Type B pancreatic cell (in vitro differentiated cells): ENCODE measurements around the gene STON2. TPM values are rescaled to one million over a fixed set of nuclear protein-coding genes. Genes with fewer than 3 reads are reported as not detected.

Experiments used
- DNase-seq: peaks from one replicate; pipeline ENCODE4 v3.0.0; 2021; ENCODE audit warnings: mixed read lengths; ENCODE audit not compliant: unreplicated experiment; ENCODE audit errors: extremely low spot score
- H3K27ac Mint-ChIP-seq: 2 replicates; pipeline ENCODE4 v1.8.0; 2021; ENCODE audit warnings: mild to moderate bottlenecking, mixed read lengths
- H3K27me3 Mint-ChIP-seq: 2 replicates; pipeline ENCODE4 v1.8.0; 2021; ENCODE audit warnings: mixed read lengths
- H3K36me3 Mint-ChIP-seq: 2 replicates; pipeline ENCODE4 v1.8.0; 2021; ENCODE audit warnings: mixed read lengths
- H3K4me1 Mint-ChIP-seq: one replicate; pipeline ENCODE4 v1.8.0; 2021; ENCODE audit warnings: mixed read lengths; ENCODE audit not compliant: unreplicated experiment
- H3K4me3 Mint-ChIP-seq: 2 replicates; pipeline ENCODE4 v1.8.0; 2021; ENCODE audit warnings: mild to moderate bottlenecking, mixed read lengths
- H3K9me3 Mint-ChIP-seq: 2 replicates; pipeline ENCODE4 v1.8.0; 2021; ENCODE audit warnings: mixed read lengths
- total RNA-seq: library from RNA; stranded (reverse); gene quantifications from 2 replicates; pipeline ENCODE4 v1.2.1, GENCODE V29; 2021; ENCODE audit warnings: low replicate concordance
- TF ChIP-seq, protein P1 (sequence below): fragments of 200-600 bp; sonication (generic); conservative IDR thresholded peaks from 2 replicates; pipeline ENCODE4 v1.5.0; 2021; ENCODE audit warnings: antibody characterized with exemption, mild to moderate bottlenecking

The STON2 gene
- total RNA-seq, 1 donor from 2014 or later: 40.4 TPM

- Mint-ChIP-seq H3K27me3 (no peaks in the 10 kb centered on the region), H3K9me3 (no peaks in the 10 kb centered on the region), H3K4me3 (no peak overlapping the region), H3K4me1 (peaks cover 5% of the 10 kb centered on the region), H3K36me3 (peaks cover 16% of the 10 kb centered on the region), H3K27ac (no peak overlapping the region)
- TF ChIP-seq, protein P1, sequence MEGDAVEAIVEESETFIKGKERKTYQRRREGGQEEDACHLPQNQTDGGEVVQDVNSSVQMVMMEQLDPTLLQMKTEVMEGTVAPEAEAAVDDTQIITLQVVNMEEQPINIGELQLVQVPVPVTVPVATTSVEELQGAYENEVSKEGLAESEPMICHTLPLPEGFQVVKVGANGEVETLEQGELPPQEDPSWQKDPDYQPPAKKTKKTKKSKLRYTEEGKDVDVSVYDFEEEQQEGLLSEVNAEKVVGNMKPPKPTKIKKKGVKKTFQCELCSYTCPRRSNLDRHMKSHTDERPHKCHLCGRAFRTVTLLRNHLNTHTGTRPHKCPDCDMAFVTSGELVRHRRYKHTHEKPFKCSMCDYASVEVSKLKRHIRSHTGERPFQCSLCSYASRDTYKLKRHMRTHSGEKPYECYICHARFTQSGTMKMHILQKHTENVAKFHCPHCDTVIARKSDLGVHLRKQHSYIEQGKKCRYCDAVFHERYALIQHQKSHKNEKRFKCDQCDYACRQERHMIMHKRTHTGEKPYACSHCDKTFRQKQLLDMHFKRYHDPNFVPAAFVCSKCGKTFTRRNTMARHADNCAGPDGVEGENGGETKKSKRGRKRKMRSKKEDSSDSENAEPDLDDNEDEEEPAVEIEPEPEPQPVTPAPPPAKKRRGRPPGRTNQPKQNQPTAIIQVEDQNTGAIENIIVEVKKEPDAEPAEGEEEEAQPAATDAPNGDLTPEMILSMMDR: no peak
- no peak for DNase-seq
These were observed 118.8 kb downstream of the STON2 start for GRCh38 chr14:81281332-81281731.

DNA sequence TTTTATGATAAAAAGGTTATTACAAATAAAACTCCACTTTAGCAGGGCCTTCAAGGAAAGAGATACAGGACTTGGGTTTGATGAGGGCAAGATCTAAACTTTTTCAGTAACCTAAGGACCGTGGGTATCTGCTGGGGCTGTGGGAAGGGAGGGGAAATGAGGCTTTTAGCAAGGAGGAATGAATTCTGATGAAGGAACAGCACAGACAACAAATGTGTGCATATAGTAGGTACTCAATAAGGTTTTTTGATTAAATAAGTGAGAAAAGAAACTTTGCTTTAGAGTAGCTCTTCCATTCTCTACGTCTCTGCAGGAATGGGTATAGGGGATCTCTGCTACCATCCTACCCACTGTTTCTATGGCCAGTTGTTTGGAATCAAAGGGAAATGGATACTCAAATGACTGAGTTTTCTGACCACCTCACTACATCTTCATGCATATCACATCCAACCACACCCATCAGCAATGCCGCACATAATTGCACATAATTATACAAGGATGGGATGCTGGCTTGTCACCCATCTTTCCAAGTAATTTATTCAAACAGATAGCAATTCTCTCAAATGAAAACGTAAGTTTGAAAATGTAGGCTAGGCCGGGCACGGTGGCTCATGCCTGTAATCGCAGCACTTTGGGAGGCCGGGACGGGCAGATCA, 119.9 kb downstream of the STON2 start:
- DNase-seq: no peak
- Mint-ChIP-seq H3K36me3 (peaks cover 15% of the 10 kb centered on the region), H3K4me3 (no peak overlapping the region), H3K4me1 (peaks cover 16% of the 10 kb centered on the region), H3K27ac (no peak overlapping the region), H3K27me3 (no peaks in the 10 kb centered on the region), H3K9me3 (no peaks in the 10 kb centered on the region)
- TF ChIP-seq, protein P1: no peak

- no peaks in the 10 kb centered on the region for H3K9me3 Mint-ChIP-seq
- TF ChIP-seq, protein P1: no peak
These were observed 123.0 kb downstream of the STON2 start for GRCh38 chr14:81277096-81277495.

GRCh38 chr14:81276073-81277069, 123.8 kb downstream of the STON2 start:
- H3K4me1 Mint-ChIP-seq: peaks cover 31% of the 10 kb centered on the region
- no peaks in the 10 kb centered on the region for H3K27me3 Mint-ChIP-seq
- no peak for DNase-seq
- TF ChIP-seq, protein P1: no peak
- H3K9me3 Mint-ChIP-seq: no peaks in the 10 kb centered on the region
- peaks cover 12% of the 10 kb centered on the region for H3K36me3 Mint-ChIP-seq
- H3K27ac Mint-ChIP-seq: no peak overlapping the region
- no peak overlapping the region for H3K4me3 Mint-ChIP-seq

More at GRCh38 chr14:81277096-81277495, 123.0 kb downstream of the STON2 start:
- no peak for DNase-seq
- Mint-ChIP-seq H3K4me1 (peaks cover 30% of the 10 kb centered on the region), H3K4me3 (no peak overlapping the region), H3K36me3 (peaks cover 12% of the 10 kb centered on the region), H3K27me3 (no peaks in the 10 kb centered on the region), H3K27ac (no peak overlapping the region)

- DNase-seq: no peak
- H3K27me3 Mint-ChIP-seq: no peaks in the 10 kb centered on the region
- H3K4me3 Mint-ChIP-seq: no peak overlapping the region
- peaks cover 34% of the 10 kb centered on the region for H3K4me1 Mint-ChIP-seq
- peaks cover 14% of the 10 kb centered on the region for H3K36me3 Mint-ChIP-seq
- H3K27ac Mint-ChIP-seq: peak overlapping the region; percentile 55
- TF ChIP-seq, protein P1: no peak
- H3K9me3 Mint-ChIP-seq: no peaks in the 10 kb centered on the region
These were observed 124.6 kb downstream of the STON2 start for GRCh38 chr14:81275305-81276072.
